ENCODE data around the gene PIGT.

- TF ChIP-seq POLR2A (IDR thresholded peaks at IDR 0.05): no peak
- no peak for TF ChIP-seq CTCF (IDR thresholded peaks at IDR 0.05)
These were observed 17.4 kb downstream of the PIGT start for GRCh38 chr20:45433316-45433715.
